ENCODE data around the gene TMPRSS9. TPM values are rescaled to one million over a fixed set of nuclear protein-coding genes. Genes with fewer than 3 reads are reported as not detected.

Gene TMPRSS9
- total and polyA plus RNA-seq, 2 of the 13 experiments (the other 11 are each of a cell fraction or from before 2014, with no cell fraction given) = 2.5 to 5.2 TPM

DNA sequence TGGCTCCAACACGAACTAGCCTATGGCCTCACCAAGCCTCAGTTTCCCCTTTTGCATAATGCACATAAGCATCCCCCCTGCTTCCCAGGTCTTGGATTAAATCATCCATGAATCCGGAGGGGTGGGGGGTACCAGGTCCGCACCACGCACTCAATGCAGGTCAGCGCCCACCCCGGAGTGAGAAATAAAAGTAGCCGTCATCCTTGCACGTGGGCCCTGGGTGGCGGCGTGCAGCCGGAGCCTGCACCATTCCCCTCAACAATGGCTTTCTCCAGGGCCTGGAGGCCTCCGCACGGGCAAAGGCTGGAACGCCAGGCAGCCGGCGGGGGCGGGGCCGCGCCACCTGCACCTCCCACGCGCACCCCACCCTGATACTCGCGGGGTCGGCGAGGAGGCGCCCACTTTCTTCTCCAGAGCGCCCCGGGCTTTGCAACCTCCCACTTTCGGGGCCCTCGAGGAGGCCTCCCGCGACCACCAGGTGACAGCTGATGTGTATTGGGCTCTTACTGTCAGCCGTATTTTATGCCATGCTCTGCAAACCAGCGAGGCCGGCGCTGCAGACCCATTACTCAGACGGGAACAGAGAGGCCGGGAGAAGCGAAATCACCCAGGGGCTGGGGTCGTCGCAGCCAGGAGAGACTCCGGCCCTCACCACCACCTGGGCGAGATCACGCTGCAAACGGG lies 115.1 kb downstream of the TMPRSS9 start (continued):
- TF ChIP-seq REPIN1 (CRISPR knock-in tag; IDR thresholded peaks at IDR 0.05; ENCODE audit: borderline replicate concordance, low read depth) (no peak), TBP (CRISPR knock-in tag; IDR thresholded peaks at IDR 0.05) (no peak), ZFP1 (CRISPR knock-in tag; IDR thresholded peaks at IDR 0.05) (no peak), ZNF737 (CRISPR knock-in tag; IDR thresholded peaks at IDR 0.05; ENCODE audit: borderline replicate concordance) (no peak)
- TF ChIP-seq, protein P1, sequence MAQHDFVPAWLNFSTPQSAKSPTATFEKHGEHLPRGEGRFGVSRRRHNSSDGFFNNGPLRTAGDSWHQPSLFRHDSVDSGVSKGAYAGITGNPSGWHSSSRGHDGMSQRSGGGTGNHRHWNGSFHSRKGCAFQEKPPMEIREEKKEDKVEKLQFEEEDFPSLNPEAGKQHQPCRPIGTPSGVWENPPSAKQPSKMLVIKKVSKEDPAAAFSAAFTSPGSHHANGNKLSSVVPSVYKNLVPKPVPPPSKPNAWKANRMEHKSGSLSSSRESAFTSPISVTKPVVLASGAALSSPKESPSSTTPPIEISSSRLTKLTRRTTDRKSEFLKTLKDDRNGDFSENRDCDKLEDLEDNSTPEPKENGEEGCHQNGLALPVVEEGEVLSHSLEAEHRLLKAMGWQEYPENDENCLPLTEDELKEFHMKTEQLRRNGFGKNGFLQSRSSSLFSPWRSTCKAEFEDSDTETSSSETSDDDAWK (CRISPR knock-in tag; IDR thresholded peaks at IDR 0.05) = no peak
- TF ChIP-seq, protein P2, sequence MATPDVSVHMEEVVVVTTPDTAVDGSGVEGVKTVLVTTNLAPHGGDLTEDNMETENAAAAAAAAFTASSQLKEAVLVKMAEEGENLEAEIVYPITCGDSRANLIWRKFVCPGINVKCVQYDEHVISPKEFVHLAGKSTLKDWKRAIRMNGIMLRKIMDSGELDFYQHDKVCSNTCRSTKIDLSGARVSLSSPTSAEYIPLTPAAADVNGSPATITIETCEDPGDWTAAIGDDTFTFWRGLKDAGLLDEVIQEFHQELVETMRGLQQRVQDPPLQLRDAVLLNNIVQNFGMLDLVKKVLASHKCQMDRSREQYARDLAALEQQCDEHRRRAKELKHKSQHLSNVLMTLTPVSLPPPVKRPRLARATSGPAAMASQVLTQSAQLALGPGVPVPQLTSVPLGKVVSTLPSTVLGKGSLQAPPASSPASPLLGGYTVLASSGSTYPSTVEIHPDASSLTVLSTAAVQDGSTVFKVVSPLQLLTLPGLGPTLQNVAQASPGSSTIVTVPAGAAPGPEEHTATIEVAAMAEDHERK (CRISPR knock-in tag; IDR thresholded peaks at IDR 0.05; ENCODE audit: low read depth) = no peak
- TF ChIP-seq, protein P3, sequence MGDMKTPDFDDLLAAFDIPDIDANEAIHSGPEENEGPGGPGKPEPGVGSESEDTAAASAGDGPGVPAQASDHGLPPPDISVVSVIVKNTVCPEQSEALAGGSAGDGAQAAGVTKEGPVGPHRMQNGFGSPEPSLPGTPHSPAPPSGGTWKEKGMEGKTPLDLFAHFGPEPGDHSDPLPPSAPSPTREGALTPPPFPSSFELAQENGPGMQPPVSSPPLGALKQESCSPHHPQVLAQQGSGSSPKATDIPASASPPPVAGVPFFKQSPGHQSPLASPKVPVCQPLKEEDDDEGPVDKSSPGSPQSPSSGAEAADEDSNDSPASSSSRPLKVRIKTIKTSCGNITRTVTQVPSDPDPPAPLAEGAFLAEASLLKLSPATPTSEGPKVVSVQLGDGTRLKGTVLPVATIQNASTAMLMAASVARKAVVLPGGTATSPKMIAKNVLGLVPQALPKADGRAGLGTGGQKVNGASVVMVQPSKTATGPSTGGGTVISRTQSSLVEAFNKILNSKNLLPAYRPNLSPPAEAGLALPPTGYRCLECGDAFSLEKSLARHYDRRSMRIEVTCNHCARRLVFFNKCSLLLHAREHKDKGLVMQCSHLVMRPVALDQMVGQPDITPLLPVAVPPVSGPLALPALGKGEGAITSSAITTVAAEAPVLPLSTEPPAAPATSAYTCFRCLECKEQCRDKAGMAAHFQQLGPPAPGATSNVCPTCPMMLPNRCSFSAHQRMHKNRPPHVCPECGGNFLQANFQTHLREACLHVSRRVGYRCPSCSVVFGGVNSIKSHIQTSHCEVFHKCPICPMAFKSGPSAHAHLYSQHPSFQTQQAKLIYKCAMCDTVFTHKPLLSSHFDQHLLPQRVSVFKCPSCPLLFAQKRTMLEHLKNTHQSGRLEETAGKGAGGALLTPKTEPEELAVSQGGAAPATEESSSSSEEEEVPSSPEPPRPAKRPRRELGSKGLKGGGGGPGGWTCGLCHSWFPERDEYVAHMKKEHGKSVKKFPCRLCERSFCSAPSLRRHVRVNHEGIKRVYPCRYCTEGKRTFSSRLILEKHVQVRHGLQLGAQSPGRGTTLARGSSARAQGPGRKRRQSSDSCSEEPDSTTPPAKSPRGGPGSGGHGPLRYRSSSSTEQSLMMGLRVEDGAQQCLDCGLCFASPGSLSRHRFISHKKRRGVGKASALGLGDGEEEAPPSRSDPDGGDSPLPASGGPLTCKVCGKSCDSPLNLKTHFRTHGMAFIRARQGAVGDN (CRISPR knock-in tag; IDR thresholded peaks at IDR 0.05) = peak; percentile 74
- TF ChIP-seq, protein P4, sequence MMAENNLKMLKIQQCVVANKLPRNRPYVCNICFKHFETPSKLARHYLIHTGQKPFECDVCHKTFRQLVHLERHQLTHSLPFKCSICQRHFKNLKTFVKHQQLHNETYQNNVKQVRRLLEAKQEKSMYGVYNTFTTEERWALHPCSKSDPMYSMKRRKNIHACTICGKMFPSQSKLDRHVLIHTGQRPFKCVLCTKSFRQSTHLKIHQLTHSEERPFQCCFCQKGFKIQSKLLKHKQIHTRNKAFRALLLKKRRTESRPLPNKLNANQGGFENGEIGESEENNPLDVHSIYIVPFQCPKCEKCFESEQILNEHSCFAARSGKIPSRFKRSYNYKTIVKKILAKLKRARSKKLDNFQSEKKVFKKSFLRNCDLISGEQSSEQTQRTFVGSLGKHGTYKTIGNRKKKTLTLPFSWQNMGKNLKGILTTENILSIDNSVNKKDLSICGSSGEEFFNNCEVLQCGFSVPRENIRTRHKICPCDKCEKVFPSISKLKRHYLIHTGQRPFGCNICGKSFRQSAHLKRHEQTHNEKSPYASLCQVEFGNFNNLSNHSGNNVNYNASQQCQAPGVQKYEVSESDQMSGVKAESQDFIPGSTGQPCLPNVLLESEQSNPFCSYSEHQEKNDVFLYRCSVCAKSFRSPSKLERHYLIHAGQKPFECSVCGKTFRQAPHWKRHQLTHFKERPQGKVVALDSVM (CRISPR knock-in tag; IDR thresholded peaks at IDR 0.05) = peak; percentile 21; the same call in 1 of the 2 replicates
- TF ChIP-seq, protein P5, sequence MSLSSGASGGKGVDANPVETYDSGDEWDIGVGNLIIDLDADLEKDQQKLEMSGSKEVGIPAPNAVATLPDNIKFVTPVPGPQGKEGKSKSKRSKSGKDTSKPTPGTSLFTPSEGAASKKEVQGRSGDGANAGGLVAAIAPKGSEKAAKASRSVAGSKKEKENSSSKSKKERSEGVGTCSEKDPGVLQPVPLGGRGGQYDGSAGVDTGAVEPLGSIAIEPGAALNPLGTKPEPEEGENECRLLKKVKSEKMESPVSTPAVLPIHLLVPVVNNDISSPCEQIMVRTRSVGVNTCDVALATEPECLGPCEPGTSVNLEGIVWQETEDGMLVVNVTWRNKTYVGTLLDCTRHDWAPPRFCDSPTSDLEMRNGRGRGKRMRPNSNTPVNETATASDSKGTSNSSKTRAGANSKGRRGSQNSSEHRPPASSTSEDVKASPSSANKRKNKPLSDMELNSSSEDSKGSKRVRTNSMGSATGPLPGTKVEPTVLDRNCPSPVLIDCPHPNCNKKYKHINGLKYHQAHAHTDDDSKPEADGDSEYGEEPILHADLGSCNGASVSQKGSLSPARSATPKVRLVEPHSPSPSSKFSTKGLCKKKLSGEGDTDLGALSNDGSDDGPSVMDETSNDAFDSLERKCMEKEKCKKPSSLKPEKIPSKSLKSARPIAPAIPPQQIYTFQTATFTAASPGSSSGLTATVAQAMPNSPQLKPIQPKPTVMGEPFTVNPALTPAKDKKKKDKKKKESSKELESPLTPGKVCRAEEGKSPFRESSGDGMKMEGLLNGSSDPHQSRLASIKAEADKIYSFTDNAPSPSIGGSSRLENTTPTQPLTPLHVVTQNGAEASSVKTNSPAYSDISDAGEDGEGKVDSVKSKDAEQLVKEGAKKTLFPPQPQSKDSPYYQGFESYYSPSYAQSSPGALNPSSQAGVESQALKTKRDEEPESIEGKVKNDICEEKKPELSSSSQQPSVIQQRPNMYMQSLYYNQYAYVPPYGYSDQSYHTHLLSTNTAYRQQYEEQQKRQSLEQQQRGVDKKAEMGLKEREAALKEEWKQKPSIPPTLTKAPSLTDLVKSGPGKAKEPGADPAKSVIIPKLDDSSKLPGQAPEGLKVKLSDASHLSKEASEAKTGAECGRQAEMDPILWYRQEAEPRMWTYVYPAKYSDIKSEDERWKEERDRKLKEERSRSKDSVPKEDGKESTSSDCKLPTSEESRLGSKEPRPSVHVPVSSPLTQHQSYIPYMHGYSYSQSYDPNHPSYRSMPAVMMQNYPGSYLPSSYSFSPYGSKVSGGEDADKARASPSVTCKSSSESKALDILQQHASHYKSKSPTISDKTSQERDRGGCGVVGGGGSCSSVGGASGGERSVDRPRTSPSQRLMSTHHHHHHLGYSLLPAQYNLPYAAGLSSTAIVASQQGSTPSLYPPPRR (CRISPR knock-in tag; IDR thresholded peaks at IDR 0.05; ENCODE audit: borderline replicate concordance) = no peak; the same call in 1 of the 2 replicates
- TF ChIP-seq, protein P6, sequence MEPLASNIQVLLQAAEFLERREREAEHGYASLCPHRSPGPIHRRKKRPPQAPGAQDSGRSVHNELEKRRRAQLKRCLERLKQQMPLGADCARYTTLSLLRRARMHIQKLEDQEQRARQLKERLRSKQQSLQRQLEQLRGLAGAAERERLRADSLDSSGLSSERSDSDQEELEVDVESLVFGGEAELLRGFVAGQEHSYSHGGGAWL (CRISPR knock-in tag; IDR thresholded peaks at IDR 0.05) = peak; percentile 31; the same call in 1 of the 2 replicates
